ENCODE results near the gene CCN2. TPM values are rescaled to one million over a fixed set of nuclear protein-coding genes. Genes with fewer than 3 reads are reported as not detected.
A peak's percentile ranks its signal among the peaks of the same experiment; 100 is the strongest.

CCN2 gene
- total RNA-seq, 4 donors from 2014 or later: 52.8 to 146 (median 92.4) TPM

GRCh38 chr6:131937703-131938631 lies 13.2 kb downstream of the CCN2 start:
- 59 to 63% methylated on average over 8 of the region's 8 CpGs for WGBS, 2 donors
- TF ChIP-seq CTCF (IDR thresholded peaks at IDR 0.05) (no peak), POLR2A (IDR thresholded peaks at IDR 0.05) (no peak)
- DNase-seq (ENCODE audit: low spot score in 2 of 2): no peak
- H3K4me3 ChIP-seq (ENCODE audit: low read depth, poor library complexity, severe bottlenecking): no peak overlapping the region
- intact Hi-C loops (cut with DNase I; ENCODE audit: low total_unique reads): no loop called here

- intact Hi-C loops (cut with DNase I; ENCODE audit: low total_unique reads): no loop called here
- H3K4me3 ChIP-seq (ENCODE audit: low read depth, poor library complexity, severe bottlenecking): no peak overlapping the region
- peak in 1 of 2 donors; percentile 72 for DNase-seq (ENCODE audit: low spot score in 2 of 2)
- no peak for TF ChIP-seq POLR2A (IDR thresholded peaks at IDR 0.05)
- TF ChIP-seq CTCF (IDR thresholded peaks at IDR 0.05): no peak
- 21 to 42% methylated on average over 2 of the region's 2 CpGs for WGBS, 2 donors
Observed at GRCh38 chr6:131937226-131937625, 13.9 kb downstream of the CCN2 start.

- H3K4me3 ChIP-seq (ENCODE audit: low read depth, poor library complexity, severe bottlenecking): no peak overlapping the region
- WGBS, 2 donors: 93 to 96% methylated on average over 4 of the region's 4 CpGs
- no peak for DNase-seq (ENCODE audit: low spot score in 2 of 2)
- TF ChIP-seq CTCF (IDR thresholded peaks at IDR 0.05) (no peak), POLR2A (IDR thresholded peaks at IDR 0.05) (no peak)
- intact Hi-C loops (cut with DNase I; ENCODE audit: low total_unique reads): no loop called here
Observed at GRCh38 chr6:131936156-131936555, 15.0 kb downstream of the CCN2 start.

- no peak for DNase-seq (ENCODE audit: low spot score in 2 of 2)
- 73 to 92% methylated on average over 2 of the region's 2 CpGs for WGBS, 2 donors
- H3K4me3 ChIP-seq (ENCODE audit: low read depth, poor library complexity, severe bottlenecking): no peak overlapping the region
- no peak for TF ChIP-seq CTCF (IDR thresholded peaks at IDR 0.05)
- TF ChIP-seq POLR2A (IDR thresholded peaks at IDR 0.05): no peak
- intact Hi-C loops (cut with DNase I; ENCODE audit: low total_unique reads): no loop called here
Observed at GRCh38 chr6:131931063-131931750, 20.0 kb downstream of the CCN2 start.

GRCh38 chr6:131929976-131930375 lies 21.2 kb downstream of the CCN2 start:
- DNase-seq (ENCODE audit: low spot score in 2 of 2): no peak
- WGBS, 2 donors: 72 to 81% methylated on average over 1 of the region's 1 CpG
- TF ChIP-seq POLR2A (IDR thresholded peaks at IDR 0.05): no peak
- no peak for TF ChIP-seq CTCF (IDR thresholded peaks at IDR 0.05)
- H3K4me3 ChIP-seq (ENCODE audit: low read depth, poor library complexity, severe bottlenecking): no peak overlapping the region
- intact Hi-C loops (cut with DNase I; ENCODE audit: low total_unique reads): loop anchor here (10.0 kb wide), 2 partner anchors 295 to 335 kb away; no protein-coding TSS in a partner anchor

All from lower leg skin (tissue), 4 donors.